Sigmoid colon (tissue), 4 donors: ENCODE results near the gene ZBTB3.

Experiments used
- EP300 ChIP-seq, 4 donors: sonication (generic); formaldehyde crosslinking; IDR thresholded peaks; one replicate each; pipeline ENCODE4 v1.6.1; 2017; ENCODE audit warnings: antibody characterized with exemption in 4 of 4
- POLR2A ChIP-seq, 2 donors: fragments of 450-650 bp; IDR thresholded peaks; one replicate each; pipeline ENCODE4 v1.6.1; 2016; ENCODE audit warnings: antibody characterized with exemption in 2 of 2, mild to moderate bottlenecking in 2 of 2, moderate library complexity in 2 of 2

DNA sequence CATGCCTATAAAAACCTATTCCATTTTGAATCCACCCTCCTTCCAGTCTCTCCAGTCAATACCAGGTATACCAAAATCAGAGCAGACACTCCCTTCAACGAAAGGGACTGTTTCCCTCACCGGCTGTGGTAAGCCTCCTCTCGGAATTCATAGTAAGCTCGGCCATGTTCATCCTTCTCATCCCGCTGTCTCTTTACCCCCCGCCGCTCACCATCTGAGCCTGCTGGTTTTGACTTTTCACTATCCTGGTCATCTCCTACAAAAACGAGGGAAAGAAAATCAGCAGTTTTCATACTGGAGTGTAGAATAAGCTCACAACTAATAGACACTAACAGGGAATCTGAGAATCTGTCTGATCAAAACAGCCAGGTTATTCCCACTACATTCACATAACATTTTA, 29.8 kb downstream of the ZBTB3 start:
- TF ChIP-seq POLR2A (IDR thresholded peaks at IDR 0.05), result no peak
- TF ChIP-seq EP300 (IDR thresholded peaks at IDR 0.05), result no peak
